Activated naive CD8-positive, alpha-beta T cell treated with anti-CD3 and anti-CD28 coated beads, Interleukin-2, amount 10 ng/mL, durations not matched to agents 7 days and 5 days (primary cell): ENCODE measurements around the gene ALDH1A3. TPM values are rescaled to one million over a fixed set of nuclear protein-coding genes. Genes with fewer than 3 reads are reported as not detected.

Experiments used
- ATAC-seq: fragments of 150-1000 bp; cut with Tn5 transposase; one replicate; pipeline ENCODE4 v1.10.0; 2021; ENCODE audit warnings: low read depth, moderate library complexity
- POLR2A ChIA-PET: fragments of 350-600 bp; sonication (Branson Sonifier 250); formaldehyde crosslinking; loops from one replicate; lab custom pipeline; 2021; ENCODE audit warnings: antibody characterized with exemption; lab: Charles Lee
- DNase-seq: peaks from one replicate; pipeline ENCODE4 v3.0.0; 2021
- H3K27ac Mint-ChIP-seq: one replicate; pipeline ENCODE4 v1.8.0; 2022; ENCODE audit warnings: mild to moderate bottlenecking, mixed read lengths
- H3K27me3 Mint-ChIP-seq: one replicate; pipeline ENCODE4 v1.8.0; 2022; ENCODE audit warnings: mild to moderate bottlenecking, moderate library complexity, mixed read lengths
- H3K36me3 Mint-ChIP-seq: one replicate; pipeline ENCODE4 v1.8.0; 2021; ENCODE audit warnings: mild to moderate bottlenecking, mixed read lengths
- H3K4me1 Mint-ChIP-seq: one replicate; pipeline ENCODE4 v1.8.0; 2021; ENCODE audit warnings: mixed read lengths
- H3K4me3 Mint-ChIP-seq: one replicate; pipeline ENCODE4 v1.8.0; 2022; ENCODE audit warnings: mild to moderate bottlenecking, moderate library complexity, mixed read lengths
- H3K9me3 Mint-ChIP-seq: one replicate; pipeline ENCODE4 v1.8.0; 2021; ENCODE audit warnings: mixed read lengths
- total RNA-seq, 2 experiments: library from RNA; stranded (reverse); gene quantifications; one replicate each; pipeline ENCODE4 v1.2.3, GENCODE V29; 2021

Gene ALDH1A3
- total RNA-seq, 2 experiments from 2014 or later = not detected

DNA sequence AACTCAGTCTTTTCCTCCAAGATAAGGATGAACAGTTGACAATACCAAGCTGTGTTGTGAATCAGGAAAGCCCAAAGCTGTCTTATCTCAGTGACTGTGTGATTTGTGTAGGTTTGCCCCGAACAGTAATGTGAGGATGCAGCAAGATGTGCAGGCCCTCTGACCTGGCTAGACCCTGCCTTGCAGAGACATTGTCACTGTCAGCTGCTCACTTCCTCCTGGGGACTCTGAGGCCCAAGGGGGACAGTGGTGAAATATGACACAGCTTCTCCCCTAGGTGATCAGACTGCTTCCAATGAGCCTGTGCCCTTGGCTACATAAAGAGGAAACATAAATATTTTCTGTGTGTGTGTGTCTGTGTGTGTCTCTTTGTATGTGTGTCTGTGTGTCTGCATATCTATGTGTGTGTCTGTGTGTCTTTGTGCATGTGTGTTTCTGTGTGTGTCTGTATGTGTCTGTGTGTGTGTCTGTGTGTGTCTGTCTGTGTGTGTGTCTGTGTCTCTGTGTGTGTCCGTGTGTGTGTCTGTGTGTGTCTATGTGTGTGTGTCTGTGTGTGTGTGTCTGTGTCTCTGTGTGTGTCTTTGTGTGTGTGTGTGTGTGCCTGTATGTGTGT lies 61.2 kb downstream of the ALDH1A3 start:
- no peaks in the 10 kb centered on the region for H3K9me3 Mint-ChIP-seq
- ATAC-seq = no peak
- POLR2A ChIA-PET = no interaction called here
- no peak for DNase-seq
- H3K36me3 Mint-ChIP-seq = no peaks in the 10 kb centered on the region
- H3K27ac Mint-ChIP-seq = no peak overlapping the region
- H3K4me3 Mint-ChIP-seq = no peak overlapping the region
- H3K27me3 Mint-ChIP-seq = peaks cover 3% of the 10 kb centered on the region
- no peaks in the 10 kb centered on the region for H3K4me1 Mint-ChIP-seq

DNA sequence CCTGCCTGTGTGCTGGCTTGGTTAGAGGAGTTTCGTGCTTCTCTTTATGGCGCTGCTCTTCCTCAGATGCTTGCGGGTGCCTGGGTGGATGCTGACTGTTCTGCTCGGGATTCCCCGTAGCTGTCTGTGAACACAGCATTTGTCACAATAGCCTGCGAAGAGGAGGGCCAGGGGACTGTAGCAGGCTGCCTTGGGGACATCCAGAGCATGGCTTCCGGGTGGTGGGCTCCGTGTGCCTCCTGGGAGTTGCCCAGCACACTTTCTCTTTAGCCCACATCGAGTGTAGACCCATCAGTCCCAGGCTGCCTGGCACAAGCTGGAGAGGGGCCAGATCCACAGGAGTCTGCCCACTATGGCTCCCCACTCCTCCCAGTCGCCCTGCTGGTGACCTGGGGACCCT lies 61.9 kb downstream of the ALDH1A3 start:
- Mint-ChIP-seq H3K4me3 (no peak overlapping the region), H3K9me3 (no peaks in the 10 kb centered on the region), H3K36me3 (no peaks in the 10 kb centered on the region), H3K27me3 (peaks cover 3% of the 10 kb centered on the region), H3K27ac (no peak overlapping the region), H3K4me1 (no peaks in the 10 kb centered on the region)
- POLR2A ChIA-PET = no interaction called here
- DNase-seq (no peak), ATAC-seq (no peak)

DNA sequence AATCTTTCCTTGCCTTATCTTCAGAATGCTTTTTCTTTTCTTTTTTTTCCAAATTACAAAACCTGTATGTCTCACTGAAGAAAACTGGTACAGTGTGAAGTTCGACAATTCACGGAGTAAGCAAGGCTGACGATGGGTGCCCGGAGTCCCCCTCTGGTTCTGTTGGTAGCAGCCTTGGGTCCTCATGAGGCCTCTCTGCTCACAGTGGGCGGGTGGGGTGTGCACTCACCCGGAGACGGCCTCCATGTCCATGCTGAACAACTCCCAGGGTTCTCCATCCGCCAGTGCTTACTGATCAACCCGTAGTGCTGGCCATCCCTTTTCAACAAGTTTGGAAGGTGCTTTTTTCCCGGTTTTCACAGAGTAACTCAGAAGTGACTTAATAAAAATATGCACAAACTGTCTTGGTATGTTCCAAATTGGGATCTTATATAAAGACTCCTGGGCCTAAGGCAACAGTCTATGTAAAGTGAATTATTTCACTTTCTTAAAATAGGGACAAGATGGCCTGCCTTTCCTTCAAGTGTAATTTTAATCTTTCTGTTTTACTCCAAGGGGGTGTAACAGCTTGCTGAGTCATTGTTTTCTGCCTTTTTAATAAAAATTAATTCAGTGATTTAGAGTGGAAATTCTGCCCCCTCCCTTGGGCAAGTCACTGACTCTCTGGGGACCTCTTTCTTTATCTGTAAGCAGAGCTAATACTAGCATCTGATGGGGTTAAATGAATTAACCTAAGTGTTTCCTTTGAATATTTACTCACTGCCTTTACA lies 63.2 kb downstream of the ALDH1A3 start:
- Mint-ChIP-seq H3K9me3 (no peaks in the 10 kb centered on the region), H3K4me3 (no peak overlapping the region), H3K27ac (no peak overlapping the region), H3K36me3 (no peaks in the 10 kb centered on the region), H3K4me1 (no peaks in the 10 kb centered on the region), H3K27me3 (peaks cover 3% of the 10 kb centered on the region)
- ATAC-seq (no peak), DNase-seq (no peak)
- POLR2A ChIA-PET = no interaction called here

DNA sequence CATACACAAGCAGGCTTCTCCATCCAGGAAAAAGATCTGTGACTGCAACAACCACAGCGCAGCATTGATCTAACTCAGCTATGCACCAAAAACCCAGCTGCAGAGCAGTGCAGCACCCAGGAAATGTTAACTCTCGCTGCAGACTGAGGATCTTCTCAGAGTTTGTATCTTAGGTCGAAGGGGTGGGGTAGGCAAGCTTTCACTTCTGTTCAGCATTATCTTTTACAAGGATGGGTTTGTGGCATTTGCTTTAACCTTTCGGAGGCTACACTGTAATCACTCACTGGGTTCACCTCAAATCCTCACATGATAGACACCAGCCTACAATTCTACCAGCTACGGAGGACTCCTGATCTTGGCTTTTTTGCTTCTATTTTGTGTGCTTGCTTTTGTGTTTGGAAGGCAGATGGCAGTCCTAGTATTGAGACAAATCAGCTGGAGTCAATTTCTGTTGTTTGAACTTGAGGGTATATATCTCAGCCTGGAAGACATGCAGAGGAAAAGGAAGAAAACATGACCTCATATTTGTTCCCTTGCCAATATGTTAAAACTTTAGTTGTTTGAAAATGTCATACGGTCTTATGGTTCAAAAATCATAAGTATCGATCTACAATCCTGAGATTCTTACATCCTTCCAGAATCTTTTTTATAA lies 64.7 kb downstream of the ALDH1A3 start:
- DNase-seq = no peak
- Mint-ChIP-seq H3K27me3 (peaks cover 18% of the 10 kb centered on the region), H3K27ac (no peak overlapping the region), H3K36me3 (no peaks in the 10 kb centered on the region), H3K4me3 (no peak overlapping the region), H3K9me3 (no peaks in the 10 kb centered on the region), H3K4me1 (no peaks in the 10 kb centered on the region)
- ATAC-seq = no peak
- POLR2A ChIA-PET = no interaction called here

DNA sequence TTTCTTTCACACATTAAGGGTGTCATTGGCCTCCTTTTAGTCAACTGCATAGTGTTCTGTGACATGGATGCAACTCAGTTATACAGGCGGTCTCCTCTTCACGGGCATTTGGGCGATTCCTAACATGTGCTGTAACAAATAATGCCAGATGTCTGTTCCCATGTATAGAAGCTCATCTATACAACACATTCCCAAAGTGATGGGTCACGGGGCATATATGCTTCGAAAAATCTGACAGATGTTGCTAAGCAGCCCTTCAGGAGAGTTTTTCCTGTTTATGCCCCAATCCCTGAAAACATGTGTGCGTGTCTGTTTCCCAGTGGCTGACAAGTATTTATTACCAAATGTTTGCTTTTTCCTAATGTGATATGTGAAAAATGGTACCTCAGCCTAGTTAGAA lies 65.4 kb downstream of the ALDH1A3 start:
- no peak overlapping the region for H3K27ac Mint-ChIP-seq
- DNase-seq (no peak), ATAC-seq (no peak)
- POLR2A ChIA-PET = no interaction called here
- H3K36me3 Mint-ChIP-seq = no peaks in the 10 kb centered on the region
- no peak overlapping the region for H3K4me3 Mint-ChIP-seq
- H3K4me1 Mint-ChIP-seq = no peaks in the 10 kb centered on the region
- no peaks in the 10 kb centered on the region for H3K9me3 Mint-ChIP-seq
- peaks cover 23% of the 10 kb centered on the region for H3K27me3 Mint-ChIP-seq

DNA sequence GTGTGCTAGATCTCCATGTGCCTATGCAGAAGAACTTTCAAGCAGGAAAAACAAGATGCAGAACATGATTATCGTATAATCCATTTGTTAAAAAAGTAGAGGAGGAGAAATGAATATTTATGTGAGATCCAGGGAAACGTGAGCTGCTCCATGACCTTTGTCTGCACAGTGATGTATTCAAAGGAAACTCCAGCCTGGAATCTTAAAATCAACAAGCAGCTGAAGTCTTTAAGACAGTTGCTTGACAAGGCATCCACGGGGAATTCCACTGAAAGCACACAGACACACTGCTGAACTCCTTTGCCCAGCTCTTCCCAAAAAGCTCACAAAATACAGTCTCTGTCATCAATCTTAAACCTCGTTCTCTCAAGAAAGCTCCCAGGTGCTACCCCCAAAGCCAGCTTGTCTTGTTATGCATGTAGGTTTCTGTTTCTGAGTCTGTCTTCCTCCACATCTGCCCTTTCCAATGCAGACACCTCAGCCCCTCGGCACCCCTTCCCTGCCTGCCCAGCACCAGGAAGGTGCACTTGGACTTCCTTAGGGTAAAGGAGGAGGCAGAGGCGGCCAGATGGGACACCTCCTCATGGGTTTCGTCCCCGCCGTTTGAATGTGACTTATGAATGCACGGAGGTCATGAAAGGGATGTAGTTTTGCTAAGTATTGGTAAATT lies 68.3 kb downstream of the ALDH1A3 start:
- H3K4me3 Mint-ChIP-seq = no peak overlapping the region
- H3K36me3 Mint-ChIP-seq = no peaks in the 10 kb centered on the region
- ATAC-seq (no peak), DNase-seq (no peak)
- no peaks in the 10 kb centered on the region for H3K4me1 Mint-ChIP-seq
- no peak overlapping the region for H3K27ac Mint-ChIP-seq
- no peaks in the 10 kb centered on the region for H3K9me3 Mint-ChIP-seq
- POLR2A ChIA-PET = no interaction called here
- peaks cover 20% of the 10 kb centered on the region for H3K27me3 Mint-ChIP-seq

DNA sequence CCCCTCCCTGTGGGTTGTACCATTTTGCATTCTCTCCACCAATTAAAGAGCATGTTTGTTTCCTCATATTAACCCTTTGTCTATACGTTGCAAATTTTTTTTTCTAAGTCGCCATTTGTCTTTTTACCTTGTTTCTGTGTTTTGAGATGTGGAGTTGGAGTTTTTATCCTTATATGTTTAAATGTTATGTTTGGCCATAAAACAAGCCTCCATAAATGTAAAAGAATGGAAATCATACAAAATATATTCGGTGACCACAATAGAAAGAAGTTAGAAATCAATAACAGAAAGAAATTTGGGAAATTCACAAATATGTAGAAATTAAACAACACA lies 68.8 kb downstream of the ALDH1A3 start:
- H3K4me3 Mint-ChIP-seq = no peak overlapping the region
- POLR2A ChIA-PET = no interaction called here
- no peaks in the 10 kb centered on the region for H3K9me3 Mint-ChIP-seq
- H3K27ac Mint-ChIP-seq = no peak overlapping the region
- peaks cover 20% of the 10 kb centered on the region for H3K27me3 Mint-ChIP-seq
- no peak for DNase-seq
- H3K36me3 Mint-ChIP-seq = no peaks in the 10 kb centered on the region
- no peaks in the 10 kb centered on the region for H3K4me1 Mint-ChIP-seq
- no peak for ATAC-seq

DNA sequence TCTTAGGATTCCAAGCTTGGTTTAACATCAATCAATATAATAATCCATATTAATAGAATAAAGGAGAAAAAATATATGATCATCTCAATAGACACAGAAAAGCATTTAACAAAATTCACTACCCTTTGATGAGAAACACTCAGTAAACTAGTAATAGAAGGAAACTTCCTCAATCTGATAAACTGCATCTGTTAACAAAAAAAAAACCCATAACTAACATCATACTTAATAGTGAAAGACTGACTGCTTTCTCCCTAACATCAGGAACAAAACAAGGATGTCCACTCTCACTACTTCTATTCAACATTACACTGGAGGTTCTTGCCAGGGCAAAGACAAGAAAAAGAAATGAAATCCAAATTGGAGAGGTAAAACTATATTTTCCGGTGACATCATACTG lies 70.1 kb downstream of the ALDH1A3 start:
- no peak for DNase-seq
- Mint-ChIP-seq H3K4me1 (no peaks in the 10 kb centered on the region), H3K27me3 (peaks cover 28% of the 10 kb centered on the region)

DNA sequence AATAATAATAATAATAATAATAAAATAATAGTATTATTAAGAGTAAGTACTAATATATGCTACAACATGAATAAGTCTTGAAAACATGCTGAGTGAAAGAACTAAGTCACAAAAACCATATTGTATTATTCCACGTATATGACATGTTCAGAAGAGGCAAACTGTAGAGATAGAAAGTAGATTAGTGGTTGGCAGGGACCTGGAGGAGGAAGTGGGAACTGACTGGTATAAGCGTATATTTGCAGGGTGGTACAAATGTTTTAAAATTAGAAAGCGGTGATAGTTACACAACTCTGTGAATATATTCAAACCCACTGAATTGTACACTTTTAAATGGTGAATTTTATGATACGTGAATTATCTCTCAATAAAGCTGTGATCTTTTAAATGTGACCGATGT lies 72.3 kb downstream of the ALDH1A3 start:
- Mint-ChIP-seq H3K4me3 (no peak overlapping the region), H3K9me3 (no peaks in the 10 kb centered on the region), H3K4me1 (no peaks in the 10 kb centered on the region), H3K27ac (no peak overlapping the region), H3K36me3 (no peaks in the 10 kb centered on the region), H3K27me3 (peaks cover 46% of the 10 kb centered on the region)
- POLR2A ChIA-PET = no interaction called here
- ATAC-seq (no peak), DNase-seq (no peak)

More for the DNA sequence above, 70.1 kb downstream of the ALDH1A3 start:
- ATAC-seq = no peak
- Mint-ChIP-seq H3K36me3 (no peaks in the 10 kb centered on the region), H3K4me3 (no peak overlapping the region), H3K27ac (no peak overlapping the region), H3K9me3 (no peaks in the 10 kb centered on the region)
- POLR2A ChIA-PET = no interaction called here

DNA sequence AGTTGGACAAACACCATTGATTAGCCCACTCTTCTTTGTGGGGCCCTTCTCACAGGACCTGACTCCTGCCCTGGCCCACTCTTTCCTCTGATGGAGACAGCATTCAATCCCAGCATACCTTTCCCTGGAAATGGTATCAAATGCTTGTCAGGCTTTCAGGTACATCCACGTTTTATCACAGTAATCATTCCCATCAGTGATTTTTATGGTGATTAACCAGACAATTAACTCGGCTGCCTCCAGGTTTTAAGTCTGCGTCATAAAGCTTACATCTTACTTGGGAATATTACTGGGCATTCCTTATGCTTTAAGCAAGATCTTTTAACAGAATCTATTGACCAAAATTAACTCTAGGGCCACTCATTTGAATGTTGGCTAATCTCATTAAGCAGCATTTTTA lies 72.9 kb downstream of the ALDH1A3 start:
- ATAC-seq (no peak), DNase-seq (no peak)
- Mint-ChIP-seq H3K4me1 (no peaks in the 10 kb centered on the region), H3K9me3 (no peaks in the 10 kb centered on the region), H3K27me3 (peaks cover 52% of the 10 kb centered on the region), H3K4me3 (no peak overlapping the region), H3K27ac (no peak overlapping the region), H3K36me3 (no peaks in the 10 kb centered on the region)
- POLR2A ChIA-PET = no interaction called here

DNA sequence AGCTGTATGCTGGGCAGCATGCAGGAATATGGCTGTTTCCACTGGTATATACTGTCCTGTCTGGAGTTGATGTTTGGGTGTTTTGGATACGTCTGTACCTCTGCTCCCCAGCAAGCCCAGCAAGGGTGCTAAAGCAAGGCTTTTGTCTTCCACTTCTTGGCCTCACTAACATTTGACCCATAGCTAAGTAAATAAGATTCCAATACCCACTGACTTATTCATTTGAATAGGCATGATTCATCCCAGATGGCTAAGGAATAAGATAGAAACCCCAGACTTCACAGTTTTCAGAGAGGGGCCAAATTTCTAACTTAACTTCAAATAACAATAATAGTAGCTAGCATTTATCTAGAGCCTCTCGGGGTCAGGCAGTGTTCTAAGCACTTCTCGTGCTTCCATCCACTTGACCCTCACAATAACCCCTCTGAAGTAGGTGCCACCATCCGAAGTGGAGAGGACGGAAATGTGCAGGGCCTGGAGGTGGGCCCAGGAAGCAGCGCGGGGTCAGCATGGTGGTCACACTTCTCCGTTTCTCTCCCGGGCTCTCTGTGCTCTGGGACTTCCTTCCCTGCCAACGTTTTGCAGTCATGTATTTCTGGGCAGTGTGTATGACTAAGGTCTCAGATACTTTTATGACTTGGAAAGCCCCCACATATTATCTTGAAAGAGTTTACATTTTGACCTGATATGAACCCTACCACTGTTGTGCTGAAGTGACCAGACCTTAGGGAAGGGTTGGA lies 78.9 kb downstream of the ALDH1A3 start:
- H3K4me1 Mint-ChIP-seq = no peaks in the 10 kb centered on the region
- H3K4me3 Mint-ChIP-seq = no peak overlapping the region
- H3K36me3 Mint-ChIP-seq = no peaks in the 10 kb centered on the region

DNA sequence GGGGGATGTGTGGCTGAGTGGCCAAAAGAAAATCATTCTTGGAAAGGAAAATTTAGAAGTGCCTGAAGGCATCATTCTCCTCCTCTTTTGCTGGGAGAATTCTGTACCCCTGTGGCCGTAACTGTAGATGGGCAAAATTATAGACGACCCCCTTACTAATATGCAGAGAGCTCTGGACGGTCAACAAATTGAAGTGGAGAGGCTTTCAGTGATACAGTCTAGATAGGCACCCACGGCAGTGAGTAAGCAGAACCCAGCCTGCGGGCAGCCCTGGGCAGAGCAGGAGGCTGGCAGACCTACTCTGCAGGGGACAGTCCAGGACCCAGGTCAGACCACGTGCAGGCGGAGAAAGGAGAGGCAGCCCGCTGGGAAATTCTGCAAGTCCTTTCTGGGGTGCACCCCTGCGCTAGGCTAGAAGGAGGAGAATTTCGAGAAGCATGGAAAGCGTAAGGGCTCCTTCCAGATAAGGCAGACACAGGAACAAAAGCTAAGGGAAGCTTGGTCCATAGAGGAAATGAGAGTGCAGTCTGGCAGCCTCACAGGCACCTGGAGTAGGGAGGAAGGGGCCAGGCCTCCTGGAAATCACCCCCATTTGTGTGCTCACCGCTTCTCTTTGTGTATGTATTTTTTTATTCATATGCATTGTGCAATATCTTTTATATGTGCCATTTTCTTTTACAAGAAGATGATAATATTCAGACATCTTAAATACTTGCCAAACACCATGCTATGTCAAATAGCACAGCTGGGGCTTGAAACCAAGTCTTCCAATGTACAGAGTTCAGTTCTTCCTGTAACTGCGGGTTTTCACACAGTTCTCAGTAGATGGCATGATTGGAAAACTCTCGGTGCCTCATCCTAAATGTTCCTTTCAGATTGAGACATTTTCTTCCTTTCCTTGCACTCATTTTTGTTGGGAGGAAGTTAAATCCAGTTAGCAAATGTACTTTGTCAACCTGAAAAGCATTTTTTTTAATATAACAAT lies 79.7 kb downstream of the ALDH1A3 start:
- Mint-ChIP-seq H3K36me3 (no peaks in the 10 kb centered on the region), H3K4me3 (no peak overlapping the region), H3K27ac (no peak overlapping the region), H3K9me3 (no peaks in the 10 kb centered on the region), H3K27me3 (peaks cover 41% of the 10 kb centered on the region), H3K4me1 (no peaks in the 10 kb centered on the region)
- DNase-seq (no peak), ATAC-seq (no peak)
- POLR2A ChIA-PET = no interaction called here

More for the DNA sequence above, 78.9 kb downstream of the ALDH1A3 start:
- no peaks in the 10 kb centered on the region for H3K9me3 Mint-ChIP-seq
- DNase-seq (no peak), ATAC-seq (no peak)
- POLR2A ChIA-PET = no interaction called here
- no peak overlapping the region for H3K27ac Mint-ChIP-seq
- peaks cover 48% of the 10 kb centered on the region for H3K27me3 Mint-ChIP-seq
